Kidney (tissue), 14 donors: Measurements from ENCODE around the gene SLC35F2. TPM values are rescaled to one million over a fixed set of nuclear protein-coding genes. Genes with fewer than 3 reads are reported as not detected.

Source experiments
- DNase-seq, 5 donors: peaks; one replicate each; pipeline ENCODE4 v3.0.0-alpha.2; 2013 to 2020
- FAIRE-seq: peaks from 2 replicates; lab custom pipeline; 2012; peaks lifted over from hg19 to GRCh38; lab: Jason Lieb, UNC
- H3K27ac ChIP-seq, 2 donors: one replicate each; pipeline ENCODE4 v1.7.0; 2013; ENCODE audit warnings: low read depth in 2 of 2, low read length in 2 of 2, inconsistent platforms in 1 of 2
- H3K27me3 ChIP-seq: one replicate; pipeline ENCODE4 v1.7.1; 2013; ENCODE audit warnings: low read length, inconsistent platforms; ENCODE audit not compliant: control insufficient read depth, insufficient read depth
- H3K36me3 ChIP-seq, 3 donors: one replicate each; pipeline versions ENCODE4 v1.7.0 to v1.7.1; 2013; ENCODE audit warnings: low read length in 3 of 3, control low read depth in 1 of 3, inconsistent platforms in 1 of 3; ENCODE audit not compliant: insufficient read depth in 3 of 3, control insufficient read depth in 2 of 3
- H3K4me1 ChIP-seq, 3 donors: one replicate each; pipeline versions ENCODE4 v1.7.0 to v1.7.1; 2013; ENCODE audit warnings: low read length in 3 of 3, inconsistent platforms in 1 of 3, low read depth in 1 of 3; ENCODE audit not compliant: control insufficient read depth in 2 of 3, insufficient read depth in 2 of 3
- H3K4me3 ChIP-seq, 3 donors: one replicate each; pipeline versions ENCODE4 v1.7.0 to v1.8.1; 2013; ENCODE audit warnings: low read length in 3 of 3, control low read depth in 1 of 3, inconsistent platforms in 1 of 3
- H3K9ac ChIP-seq, 3 donors: one replicate each; pipeline versions ENCODE4 v1.7.0 to v1.7.1; 2013; ENCODE audit warnings: low read length in 3 of 3, control low read depth in 1 of 3, inconsistent platforms in 1 of 3
- H3K9me3 ChIP-seq, 3 donors: one replicate each; pipeline versions ENCODE4 v1.7.0 to v1.7.1; 2013; ENCODE audit warnings: low read length in 3 of 3, control low read depth in 1 of 3, inconsistent platforms in 1 of 3; ENCODE audit not compliant: control insufficient read depth in 2 of 3, insufficient read depth in 1 of 3
- intact Hi-C: fragments of 100-400 bp; cut with DNase I; formaldehyde crosslinking; loops from one replicate; pipeline ENCODE4 v1.11.1; 2022
- polyA plus RNA-seq: library from polyadenylated mRNA; stranded (reverse); fragments of 350-450 nt; fragmentation: Illumina TruSeq; extraction: RNeasy Lipid Tissue Mini Kit (QIAGEN cat#74804); gene quantifications from one replicate; pipeline ENCODE4 v1.2.3, GENCODE V29; 2014; ENCODE audit warnings: low read depth, low replicate concordance; ENCODE audit not compliant: insufficient read depth
- total RNA-seq: library from RNA; stranded (reverse); fragmentation: NEBNext Ultra II Directional; extraction: Animal tissue kit (Norgen Biotek cat#: 25700); gene quantifications from one replicate; pipeline ENCODE4 v1.2.1, GENCODE V29; 2021
- TF ChIP-seq, protein P1 (sequence below): IDR thresholded peaks from 3 replicates; pipeline ENCODE4 v1.5.1; 2012; ENCODE audit warnings: mild to moderate bottlenecking, moderate library complexity, borderline replicate concordance; ENCODE audit not compliant: insufficient read depth; ENCODE audit errors: extremely low read depth
- donor health status: control.
- donor health status: control.
- donor health status: control.
- donor health status: control.
- donor health status: control.
- donor health status: DM: yes; HTN: yes; CAD: no.
- donor health status: Normal renal cell carcinoma (clear cell type).

The SLC35F2 gene
- total and polyA plus RNA-seq, 2 donors from 2014 or later: 10.2 to 16.6 TPM

DNA sequence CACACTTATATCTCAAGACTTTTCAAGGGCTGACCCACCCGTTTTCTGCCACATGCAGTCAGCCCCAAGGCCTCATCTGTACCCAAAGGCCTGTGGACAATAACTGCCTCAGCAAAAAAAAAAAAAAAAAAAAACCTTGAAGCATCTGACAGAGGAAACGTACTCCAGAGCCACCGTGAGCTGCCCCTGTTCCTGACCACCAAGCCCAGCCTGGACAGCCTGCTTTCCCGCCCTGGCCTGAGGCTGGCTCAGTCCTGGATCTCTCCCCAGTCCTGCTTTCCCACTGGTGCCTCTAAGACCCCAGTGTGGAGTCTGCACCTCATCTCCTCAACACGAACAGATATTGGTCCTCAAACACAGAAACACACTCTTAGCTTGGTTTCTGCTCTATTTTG lies 66.5 kb downstream of the SLC35F2 start:
- TF ChIP-seq, protein P1, sequence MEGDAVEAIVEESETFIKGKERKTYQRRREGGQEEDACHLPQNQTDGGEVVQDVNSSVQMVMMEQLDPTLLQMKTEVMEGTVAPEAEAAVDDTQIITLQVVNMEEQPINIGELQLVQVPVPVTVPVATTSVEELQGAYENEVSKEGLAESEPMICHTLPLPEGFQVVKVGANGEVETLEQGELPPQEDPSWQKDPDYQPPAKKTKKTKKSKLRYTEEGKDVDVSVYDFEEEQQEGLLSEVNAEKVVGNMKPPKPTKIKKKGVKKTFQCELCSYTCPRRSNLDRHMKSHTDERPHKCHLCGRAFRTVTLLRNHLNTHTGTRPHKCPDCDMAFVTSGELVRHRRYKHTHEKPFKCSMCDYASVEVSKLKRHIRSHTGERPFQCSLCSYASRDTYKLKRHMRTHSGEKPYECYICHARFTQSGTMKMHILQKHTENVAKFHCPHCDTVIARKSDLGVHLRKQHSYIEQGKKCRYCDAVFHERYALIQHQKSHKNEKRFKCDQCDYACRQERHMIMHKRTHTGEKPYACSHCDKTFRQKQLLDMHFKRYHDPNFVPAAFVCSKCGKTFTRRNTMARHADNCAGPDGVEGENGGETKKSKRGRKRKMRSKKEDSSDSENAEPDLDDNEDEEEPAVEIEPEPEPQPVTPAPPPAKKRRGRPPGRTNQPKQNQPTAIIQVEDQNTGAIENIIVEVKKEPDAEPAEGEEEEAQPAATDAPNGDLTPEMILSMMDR: no peak
- no peak overlapping the region for H3K4me3 ChIP-seq
- DNase-seq (no peak), FAIRE-seq (no peak)
- no peak overlapping the region for H3K9ac ChIP-seq
- H3K4me1 ChIP-seq: peaks cover 0 to 6% (median 0%) of the 10 kb centered on the region in 3 donors
- H3K36me3 ChIP-seq: no peaks in the 10 kb centered on the region
- intact Hi-C loops: no loop called here
- H3K9me3 ChIP-seq: no peaks in the 10 kb centered on the region
- peak overlapping the region in 1 of 2 donors; percentile 0 for H3K27ac ChIP-seq
- H3K27me3 ChIP-seq: no peaks in the 10 kb centered on the region

DNA sequence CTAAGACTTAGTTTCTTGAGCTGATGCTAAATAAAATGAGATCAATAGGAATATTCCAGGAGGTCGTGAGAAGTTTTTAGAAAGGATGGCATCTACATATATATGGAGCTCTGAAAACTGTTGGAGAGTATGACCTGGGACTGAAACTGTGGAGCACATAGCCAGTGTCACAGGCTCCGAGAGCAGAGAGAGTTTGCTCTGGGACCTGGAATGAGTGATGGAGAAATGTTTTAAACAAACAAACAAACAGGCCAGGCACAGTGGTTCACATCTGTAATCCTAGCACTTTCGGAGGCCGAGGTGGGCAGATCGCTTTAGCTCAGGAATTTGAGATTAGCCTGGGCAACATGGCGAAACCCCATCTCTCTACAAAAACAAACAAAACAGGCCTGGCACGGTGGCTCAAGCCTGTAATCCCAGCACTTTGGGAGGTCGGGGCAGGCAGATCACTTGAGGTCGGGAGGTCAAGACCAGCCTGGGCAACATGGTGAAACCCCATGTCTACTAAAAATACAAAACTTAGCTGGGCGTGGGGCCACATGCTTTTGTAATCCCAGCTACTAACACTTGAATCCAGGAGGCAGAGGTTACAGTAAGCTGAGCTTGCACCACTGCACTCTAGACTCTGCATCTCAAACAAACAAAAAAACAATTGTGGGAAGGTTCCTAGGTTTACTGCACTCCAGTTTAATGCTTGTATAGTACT lies 67.1 kb downstream of the SLC35F2 start:
- intact Hi-C loops: no loop called here
- H3K4me1 ChIP-seq: peaks cover 0 to 6% (median 0%) of the 10 kb centered on the region in 3 donors
- DNase-seq (no peak), FAIRE-seq (no peak)
- H3K9me3 ChIP-seq: no peaks in the 10 kb centered on the region
- no peak overlapping the region for H3K4me3 ChIP-seq
- no peaks in the 10 kb centered on the region for H3K27me3 ChIP-seq
- no peak overlapping the region for H3K27ac ChIP-seq
- TF ChIP-seq, protein P1: no peak
- H3K36me3 ChIP-seq: no peaks in the 10 kb centered on the region
- H3K9ac ChIP-seq: no peak overlapping the region

DNA sequence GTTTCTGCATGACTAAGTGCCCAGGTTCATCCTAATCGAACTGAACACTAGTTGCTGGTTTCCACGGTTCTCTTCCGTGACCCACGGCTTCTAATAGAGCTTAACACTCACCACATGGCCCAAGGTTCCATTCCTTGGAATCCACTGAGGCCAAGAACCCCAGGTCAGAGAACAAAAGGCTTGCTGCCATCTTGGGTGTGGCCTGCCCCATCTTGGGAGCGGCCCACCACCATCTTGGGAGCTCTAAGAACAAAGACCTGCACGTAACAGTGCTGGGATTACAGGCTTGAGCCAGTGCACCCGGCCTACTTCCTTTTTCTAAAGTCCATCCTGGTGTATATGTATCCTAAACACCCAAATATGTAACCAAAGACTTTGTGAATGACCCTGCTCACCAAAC lies 68.8 kb downstream of the SLC35F2 start:
- no peak for FAIRE-seq
- TF ChIP-seq, protein P1: no peak
- no peak overlapping the region for H3K4me3 ChIP-seq

More for the DNA sequence above, 68.8 kb downstream of the SLC35F2 start:
- Histone ChIP-seq H3K9ac (no peak overlapping the region), H3K4me1 (peaks cover 0 to 6% (median 0%) of the 10 kb centered on the region in 3 donors), H3K9me3 (no peaks in the 10 kb centered on the region), H3K36me3 (no peaks in the 10 kb centered on the region), H3K27ac (no peak overlapping the region), H3K27me3 (no peaks in the 10 kb centered on the region)
- no peak for DNase-seq
- intact Hi-C loops: no loop called here
